CD4-positive, alpha-beta T cell (primary cell): ENCODE results near the gene PAQR8. TPM values are rescaled to one million over a fixed set of nuclear protein-coding genes. Genes with fewer than 3 reads are reported as not detected.

Source experiments
- ATAC-seq: fragments of 200-7000 bp; cut with Tn5 transposase; one replicate; pipeline ENCODE4 v1.10.0; 2022; ENCODE audit warnings: mild to moderate bottlenecking; ENCODE audit not compliant: poor library complexity
- CTCF ChIA-PET: fragments of 350-600 bp; sonication (Branson Sonifier 250); formaldehyde crosslinking; loops from one replicate; lab custom pipeline; 2021; ENCODE audit warnings: antibody characterized with exemption, inconsistent platforms; lab: Charles Lee
- POLR2A ChIA-PET: fragments of 350-600 bp; sonication (Branson Sonifier 250); formaldehyde crosslinking; loops from one replicate; lab custom pipeline; 2021; ENCODE audit warnings: antibody characterized with exemption, inconsistent platforms; lab: Charles Lee
- DNase-seq, 14 experiments: peaks; one replicate each; pipeline ENCODE4 v3.0.0-alpha.2; 2013 to 2020; ENCODE audit warnings: mixed read lengths in 2 of 14
- H3K27ac ChIP-seq, 2 donors: one replicate each; pipeline versions ENCODE4 v1.5.1 to v1.7.0; 2013; ENCODE audit warnings: low read length in 2 of 2, low read depth in 1 of 2, mild to moderate bottlenecking in 1 of 2
- H3K27me3 ChIP-seq, 2 experiments: 1 replicate in 1 of 2; 2 replicates in 1 of 2; pipeline versions ENCODE4 v1.6.1 to v1.7.0; 2013; ENCODE audit warnings: low read length in 2 of 2, control low read depth in 1 of 2, mild to moderate bottlenecking in 1 of 2, moderate library complexity in 1 of 2; ENCODE audit not compliant: insufficient read depth in 2 of 2, control insufficient read depth in 1 of 2
- H3K36me3 ChIP-seq: one replicate; pipeline ENCODE4 v1.6.1; 2013; ENCODE audit warnings: low read length, control low read depth; ENCODE audit not compliant: insufficient read depth
- H3K4me1 ChIP-seq: one replicate; pipeline ENCODE4 v1.6.1; 2013; ENCODE audit warnings: low read length, control low read depth; ENCODE audit not compliant: insufficient read depth
- H3K4me3 ChIP-seq: one replicate; pipeline ENCODE4 v1.5.1; 2013; ENCODE audit warnings: mild to moderate bottlenecking, low read length, moderate library complexity
- H3K9me3 ChIP-seq, 2 experiments: 1 replicate in 1 of 2; 2 replicates in 1 of 2; pipeline versions ENCODE4 v1.6.1 to v1.7.0; 2013; ENCODE audit warnings: low read length in 2 of 2, mild to moderate bottlenecking in 2 of 2, control low read depth in 1 of 2, moderate library complexity in 1 of 2; ENCODE audit not compliant: control insufficient read depth in 1 of 2, insufficient read depth in 1 of 2
- H3K27ac Mint-ChIP-seq: one replicate; pipeline ENCODE4 v1.8.0; 2020; ENCODE audit warnings: mixed read lengths
- H3K27me3 Mint-ChIP-seq: one replicate; pipeline ENCODE4 v1.8.0; 2021; ENCODE audit warnings: mixed read lengths
- H3K36me3 Mint-ChIP-seq: one replicate; pipeline ENCODE4 v1.8.0; 2021; ENCODE audit warnings: low read depth, mixed read lengths
- H3K4me1 Mint-ChIP-seq: one replicate; pipeline ENCODE4 v1.8.0; 2021; ENCODE audit warnings: low read depth, mixed read lengths
- H3K4me3 Mint-ChIP-seq: one replicate; pipeline ENCODE4 v1.8.0; 2020; ENCODE audit warnings: mild to moderate bottlenecking, mixed read lengths
- H3K9me3 Mint-ChIP-seq: one replicate; pipeline ENCODE4 v1.8.0; 2020; ENCODE audit warnings: mixed read lengths
- CTCF ChIP-seq: fragments of 200-600 bp; IDR thresholded peaks from one replicate; pipeline ENCODE4 v1.8.0; 2022; ENCODE audit warnings: antibody characterized with exemption, mild to moderate bottlenecking
- intact Hi-C, 2 experiments: fragments of 100-400 bp; cut with DNase I in 1 of 2; cut with micrococcal nuclease in 1 of 2; formaldehyde crosslinking; loops; one replicate each; pipeline versions ENCODE4 v1.15.1 to v1.9.0; 2023 to 2025; cut with DNase I, micrococcal nuclease
- total RNA-seq, 174 experiments: library from RNA in 2 of 174; stranded (reverse) in 2 of 174; gene quantifications; one replicate each; pipeline ENCODE4 v1.2.3 and lab custom pipeline; 2021 to 2026

PAQR8 gene
- total RNA-seq, 2 experiments from 2014 or later: 1.8 to 1.9 TPM

DNA sequence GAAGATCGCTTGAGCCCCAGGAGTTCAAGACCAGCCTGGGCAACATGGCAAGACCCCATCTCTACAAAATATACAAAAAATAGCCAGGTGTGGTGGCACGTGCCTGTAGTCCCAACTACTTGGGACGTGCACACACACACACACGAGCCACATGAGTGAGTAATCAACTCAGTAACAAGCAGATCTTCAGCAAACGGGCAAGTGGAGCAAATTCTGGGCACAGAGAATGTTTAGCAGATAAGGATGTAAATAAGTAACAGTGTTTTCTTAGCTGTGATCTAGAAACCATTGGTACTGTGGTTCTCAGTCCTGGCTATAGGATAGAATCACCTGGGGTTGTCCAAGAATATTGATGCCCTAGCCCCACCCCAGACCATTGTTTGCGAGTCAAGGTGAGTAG lies 6.1 kb downstream of the PAQR8 start:
- peaks cover 79% of the 10 kb centered on the region for H3K36me3 Mint-ChIP-seq
- POLR2A ChIA-PET: interaction anchor here (0.6 to 8.4 kb wide), 2 partner anchors 21 to 35 kb away, joined by 3 to 132 read pairs; no protein-coding TSS in a partner anchor
- H3K4me1 ChIP-seq: peaks cover 26% of the 10 kb centered on the region
- H3K4me1 Mint-ChIP-seq: peaks cover 92% of the 10 kb centered on the region
- H3K9me3 ChIP-seq: no peaks in the 10 kb centered on the region
- H3K27me3 Mint-ChIP-seq: no peaks in the 10 kb centered on the region
- peak overlapping the region; percentile 59 for H3K27ac Mint-ChIP-seq
- no peak for DNase-seq
- no peaks in the 10 kb centered on the region for H3K27me3 ChIP-seq
- TF ChIP-seq CTCF: no peak
- no peak overlapping the region for H3K4me3 ChIP-seq
- H3K27ac ChIP-seq: no peak overlapping the region
- CTCF ChIA-PET: interaction anchor here (1.2 kb wide), 1 partner anchor 22 kb away, joined by 5 read pairs; no protein-coding TSS in a partner anchor
- intact Hi-C loops: no loop called here
- H3K9me3 Mint-ChIP-seq: no peaks in the 10 kb centered on the region
- H3K36me3 ChIP-seq: peaks cover 51% of the 10 kb centered on the region
- H3K4me3 Mint-ChIP-seq: no peak overlapping the region
- ATAC-seq: no peak

DNA sequence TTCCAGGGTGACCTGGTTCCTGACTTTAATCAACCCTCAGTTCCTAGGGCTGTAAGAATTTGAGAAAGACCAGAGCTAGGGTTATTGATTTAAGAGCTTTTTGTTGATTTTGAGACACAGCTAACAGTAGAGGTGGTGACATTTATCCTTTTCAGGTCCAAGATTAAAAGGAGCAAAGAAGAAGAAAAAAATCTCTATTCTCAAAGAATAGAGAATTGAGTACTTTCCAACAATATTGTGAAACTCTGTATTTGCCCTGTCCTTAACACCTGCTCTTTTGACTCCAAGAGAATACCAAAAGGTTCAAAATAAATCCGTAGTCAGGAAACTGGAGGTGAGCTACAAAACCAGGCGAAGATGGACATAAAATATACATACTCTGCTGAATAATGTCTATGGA lies 7.3 kb downstream of the PAQR8 start:
- Histone ChIP-seq H3K27me3 (no peaks in the 10 kb centered on the region), H3K9me3 (no peaks in the 10 kb centered on the region), H3K36me3 (peaks cover 63% of the 10 kb centered on the region), H3K4me1 (peaks cover 19% of the 10 kb centered on the region), H3K27ac (no peak overlapping the region), H3K4me3 (no peak overlapping the region)
- Mint-ChIP-seq H3K27me3 (no peaks in the 10 kb centered on the region), H3K27ac (peak overlapping the region; percentile 59), H3K4me1 (peaks cover 89% of the 10 kb centered on the region), H3K4me3 (no peak overlapping the region), H3K9me3 (peaks cover 4% of the 10 kb centered on the region), H3K36me3 (peaks cover 81% of the 10 kb centered on the region)
- ChIA-PET POLR2A (interaction anchor here (0.8 to 8.4 kb wide), 2 partner anchors 19 to 25 kb away, joined by 3 to 132 read pairs; no protein-coding TSS in a partner anchor), CTCF (interaction anchor here (1.2 kb wide), 2 partner anchors 21 to 85 kb away, joined by 3 to 5 read pairs; partner anchors contain the start of gene MCM3)
- ATAC-seq (no peak), DNase-seq (no peak)
- no peak for TF ChIP-seq CTCF
- intact Hi-C loops: no loop called here

DNA sequence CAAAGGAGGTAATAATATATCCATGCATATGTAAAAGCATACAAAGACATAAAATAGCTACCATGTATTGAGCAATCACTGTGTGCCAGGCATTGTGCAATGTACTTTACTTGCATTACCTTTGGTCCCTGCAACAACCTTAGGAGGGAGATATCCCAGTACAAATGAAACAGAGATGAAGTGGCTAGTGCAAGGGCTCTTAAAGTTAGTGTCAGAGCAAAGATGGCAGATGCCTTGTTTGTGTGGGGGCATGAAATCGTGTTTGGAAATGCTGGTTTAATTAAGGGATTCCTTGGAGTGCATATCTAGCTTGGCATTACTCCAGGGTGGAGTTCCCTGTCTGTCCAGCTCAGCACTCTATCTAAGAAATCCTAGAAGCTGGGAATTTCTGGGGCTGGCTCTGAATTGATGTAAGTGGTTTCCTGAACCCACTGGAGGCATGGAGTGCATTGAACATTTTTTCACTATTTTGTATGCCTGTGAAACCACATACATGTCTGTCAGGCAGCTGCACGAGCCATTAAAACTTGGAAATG lies 9.8 kb downstream of the PAQR8 start:
- intact Hi-C loops: no loop called here
- Mint-ChIP-seq H3K4me3 (no peak overlapping the region), H3K4me1 (peaks cover 88% of the 10 kb centered on the region), H3K9me3 (peaks cover 7% of the 10 kb centered on the region), H3K36me3 (peaks cover 65% of the 10 kb centered on the region), H3K27me3 (no peaks in the 10 kb centered on the region), H3K27ac (peak overlapping the region; percentile 67)
- POLR2A ChIA-PET: interaction anchor here (1.5 to 9.0 kb wide), 3 partner anchors 9 to 82 kb away, joined by 4 to 83 read pairs (median 14); partner anchors contain the start of gene PAQR8
- CTCF ChIA-PET: interaction anchor here (0.6 to 1.5 kb wide), 3 partner anchors 8 to 109 kb away, joined by 3 to 5 read pairs (median 4); no protein-coding TSS in a partner anchor
- peaks cover 31% of the 10 kb centered on the region for H3K4me1 ChIP-seq
- H3K9me3 ChIP-seq: no peaks in the 10 kb centered on the region
- H3K36me3 ChIP-seq: peaks cover 60% of the 10 kb centered on the region
- H3K27me3 ChIP-seq: no peaks in the 10 kb centered on the region
- no peak for ATAC-seq
- H3K4me3 ChIP-seq: no peak overlapping the region
- H3K27ac ChIP-seq: no peak overlapping the region
- DNase-seq: no peak
- no peak for TF ChIP-seq CTCF
